H1 (cell line): ENCODE results near the gene LY6G5C. TPM values are rescaled to one million over a fixed set of nuclear protein-coding genes. Genes with fewer than 3 reads are reported as not detected.

Experiments
- CTCF ChIA-PET: fragments of 300-600 bp; sonication (Branson Sonifier 250); formaldehyde crosslinking; loops from one replicate; lab custom pipeline; 2021; ENCODE audit not compliant: partially characterized antibody; lab: Charles Lee
- POLR2A ChIA-PET: fragments of 300-600 bp; sonication (Branson Sonifier 250); formaldehyde crosslinking; loops from one replicate; lab custom pipeline; 2021; ENCODE audit warnings: inconsistent platforms; ENCODE audit not compliant: partially characterized antibody; lab: Charles Lee
- DNase-seq, 2 experiments: peaks; one replicate each; pipeline versions ENCODE4 v3.0.0 to v3.0.0-alpha.2; 2010 to 2022; ENCODE audit warnings: low spot score in 2 of 2, low read depth in 1 of 2, mixed read lengths in 1 of 2
- FAIRE-seq: peaks from 2 replicates; lab custom pipeline; 2011; peaks lifted over from hg19 to GRCh38; lab: Jason Lieb, UNC
- H2AFZ ChIP-seq: 2 replicates; pipeline ENCODE4 v1.8.1; 2012; ENCODE audit warnings: low read length, inconsistent platforms
- H2AK5ac ChIP-seq: 2 replicates; pipeline ENCODE4 v1.6.1; 2013; ENCODE audit warnings: low read depth, low read length
- H2BK120ac ChIP-seq: replicated peaks from 2 replicates; pipeline ENCODE3; 2013; ENCODE audit warnings: low read depth, low read length, inconsistent platforms
- H2BK12ac ChIP-seq: 2 replicates; pipeline ENCODE4 v1.6.1; 2013; ENCODE audit warnings: low read depth, low read length
- H2BK15ac ChIP-seq: 2 replicates; pipeline ENCODE4 v1.6.1; 2013; ENCODE audit warnings: low read length
- H2BK20ac ChIP-seq: 2 replicates; pipeline ENCODE4 v1.6.1; 2013; ENCODE audit warnings: low read length
- H2BK5ac ChIP-seq: 2 replicates; pipeline ENCODE4 v1.6.1; 2013; ENCODE audit warnings: low read depth, low read length
- H3K14ac ChIP-seq: 2 replicates; pipeline ENCODE4 v1.6.1; 2013; ENCODE audit warnings: inconsistent platforms; ENCODE audit not compliant: insufficient read length
- H3K18ac ChIP-seq: 2 replicates; pipeline ENCODE4 v1.6.1; 2013; ENCODE audit warnings: low read length; ENCODE audit errors: extremely low read depth
- H3K23ac ChIP-seq: 2 replicates; pipeline ENCODE4 v1.6.1; 2013; ENCODE audit warnings: inconsistent platforms; ENCODE audit not compliant: insufficient read length
- H3K23me2 ChIP-seq: 2 replicates; pipeline ENCODE4 v1.6.1; 2013; ENCODE audit warnings: low read depth, low read length
- H3K27ac ChIP-seq: 2 replicates; pipeline ENCODE4 v1.6.1; 2011; ENCODE audit warnings: low read depth, low read length, inconsistent platforms
- H3K27me3 ChIP-seq, 4 experiments: replicated peaks in 1 of 4; 1 replicate in 1 of 4; 2 replicates in 3 of 4; pipeline versions ENCODE4 v1.6.1 to v1.8.1; 2011 to 2013; ENCODE audit warnings: low read length in 3 of 4, mild to moderate bottlenecking in 3 of 4, inconsistent platforms in 2 of 4, mixed read lengths in 2 of 4, moderate library complexity in 1 of 4; ENCODE audit not compliant: control insufficient read depth in 3 of 4, insufficient read depth in 3 of 4; ENCODE audit errors: extremely low read depth in 1 of 4
- H3K36me3 ChIP-seq, 4 experiments: 2 replicates each; pipeline versions ENCODE4 v1.6.1 to v1.8.1; 2011 to 2013; ENCODE audit warnings: mild to moderate bottlenecking in 4 of 4, low read length in 3 of 4, moderate library complexity in 2 of 4, control low read depth in 1 of 4, inconsistent platforms in 1 of 4; ENCODE audit not compliant: insufficient read depth in 4 of 4, control insufficient read depth in 2 of 4
- H3K4ac ChIP-seq: replicated peaks from 2 replicates; pipeline ENCODE3; 2013; ENCODE audit warnings: low read length, low read depth, mixed read lengths, inconsistent platforms; ENCODE audit not compliant: insufficient read length
- H3K4me1 ChIP-seq, 4 experiments: replicated peaks in 1 of 4; 1 replicate in 1 of 4; 2 replicates in 3 of 4; pipeline versions ENCODE4 v1.6.1 to v1.8.1; 2011 to 2013; ENCODE audit warnings: low read length in 3 of 4, inconsistent platforms in 2 of 4, mixed read lengths in 1 of 4; ENCODE audit not compliant: insufficient read depth in 4 of 4, control insufficient read depth in 3 of 4
- H3K4me2 ChIP-seq, 2 experiments: 2 replicates each; pipeline versions ENCODE4 v1.6.1 to v1.8.1; 2011 to 2013; ENCODE audit warnings: low read depth in 2 of 2, low read length in 2 of 2, control low read depth in 1 of 2, inconsistent platforms in 1 of 2, mild to moderate bottlenecking in 1 of 2; ENCODE audit not compliant: insufficient read depth in 1 of 2
- H3K4me3 ChIP-seq, 4 experiments: fragments of 200-600, 300-600 bp in 1 of 4; sonication (generic), shearing (Covaris generic), sonication (Bioruptor Twin) in 1 of 4; 2 replicates each; pipeline versions ENCODE4 v1.5.1 to v1.8.1; 2011 to 2016; ENCODE audit warnings: low read length in 4 of 4, low read depth in 3 of 4, control low read depth in 2 of 4, inconsistent platforms in 2 of 4, mild to moderate bottlenecking in 2 of 4, mixed read lengths in 1 of 4, moderate library complexity in 1 of 4; ENCODE audit not compliant: insufficient read depth in 2 of 4; ENCODE audit errors: extremely low read depth in 1 of 4
- H3K56ac ChIP-seq: replicated peaks from 2 replicates; pipeline ENCODE3; 2013; ENCODE audit warnings: low read depth, mild to moderate bottlenecking, mixed read lengths, low read length, inconsistent platforms; ENCODE audit not compliant: insufficient read length
- H3K79me1 ChIP-seq: 2 replicates; pipeline ENCODE4 v1.6.1; 2013; ENCODE audit warnings: low read depth, low read length, control low read depth
- H3K79me2 ChIP-seq, 2 experiments: 2 replicates each; pipeline versions ENCODE4 v1.6.1 to v1.8.1; 2012 to 2013; ENCODE audit warnings: low read length in 2 of 2, mild to moderate bottlenecking in 2 of 2, inconsistent platforms in 1 of 2; ENCODE audit not compliant: insufficient read depth in 2 of 2, control insufficient read depth in 1 of 2
- H3K9ac ChIP-seq, 4 experiments: replicated peaks in 1 of 4; 1 replicate in 1 of 4; 2 replicates in 3 of 4; pipeline versions ENCODE4 v1.6.1 to v1.8.1; 2011 to 2013; ENCODE audit warnings: low read depth in 3 of 4, low read length in 3 of 4, control low read depth in 2 of 4, mild to moderate bottlenecking in 2 of 4, moderate library complexity in 2 of 4, inconsistent platforms in 1 of 4; ENCODE audit errors: extremely low read depth in 1 of 4
- H3K9me3 ChIP-seq, 2 experiments: 2 replicates each; pipeline versions ENCODE4 v1.6.1 to v1.8.1; 2012 to 2013; ENCODE audit warnings: mild to moderate bottlenecking in 2 of 2, moderate library complexity in 2 of 2, control low read depth in 1 of 2, inconsistent platforms in 1 of 2, low read depth in 1 of 2, low read length in 1 of 2, mixed read lengths in 1 of 2; ENCODE audit not compliant: insufficient read depth in 2 of 2
- H4K20me1 ChIP-seq, 2 experiments: replicated peaks in 1 of 2; 2 replicates each; pipeline versions ENCODE3 to v1.8.1; 2011 to 2013; ENCODE audit warnings: inconsistent platforms in 2 of 2, low read length in 2 of 2, mild to moderate bottlenecking in 1 of 2; ENCODE audit not compliant: insufficient read depth in 2 of 2, control insufficient read depth in 1 of 2
- H4K5ac ChIP-seq: 2 replicates; pipeline ENCODE4 v1.6.1; 2013; ENCODE audit warnings: low read length, low read depth, mixed read lengths, inconsistent platforms; ENCODE audit not compliant: insufficient read length
- H4K8ac ChIP-seq: 2 replicates; pipeline ENCODE4 v1.8.0; 2013; ENCODE audit warnings: mild to moderate bottlenecking, moderate library complexity, low read length, inconsistent platforms; ENCODE audit not compliant: insufficient read depth; ENCODE audit errors: extremely low read depth
- H4K91ac ChIP-seq: replicated peaks from 2 replicates; pipeline ENCODE3; 2013; ENCODE audit warnings: low read length, mixed read lengths, inconsistent platforms; ENCODE audit not compliant: insufficient read length
- CBX8 ChIP-seq: fragments of 300-800, 300-1000 bp; sonication (generic); IDR thresholded peaks from 2 replicates; pipeline ENCODE4 v1.7.1; 2016; ENCODE audit warnings: low read depth, low read length, borderline replicate concordance
- CREB1 ChIP-seq: IDR thresholded peaks from 2 replicates; pipeline ENCODE4 v1.6.1; 2012; ENCODE audit warnings: inconsistent platforms
- FOSL1 ChIP-seq: IDR thresholded peaks from 2 replicates; pipeline ENCODE4 v1.6.1; 2011; ENCODE audit warnings: mild to moderate bottlenecking, low read depth, low read length, moderate library complexity; ENCODE audit not compliant: insufficient read depth
- HDAC2 ChIP-seq, 2 experiments: fragments of 300-600 bp in 1 of 2; sonication (generic) in 1 of 2; IDR thresholded peaks; 2 replicates each; pipeline ENCODE4 v1.6.1; 2011 to 2012; ENCODE audit warnings: low read depth in 2 of 2, low read length in 2 of 2, mild to moderate bottlenecking in 2 of 2, moderate library complexity in 2 of 2, borderline replicate concordance in 1 of 2, inconsistent platforms in 1 of 2
- JUND ChIP-seq: IDR thresholded peaks from 2 replicates; pipeline ENCODE4 v1.6.1; 2011; ENCODE audit warnings: mild to moderate bottlenecking, improper control_type of control experiment, low read length
- NANOG ChIP-seq: IDR thresholded peaks from 2 replicates; pipeline ENCODE4 v1.6.1; 2011; ENCODE audit warnings: low read length, low read depth, mild to moderate bottlenecking, inconsistent platforms; ENCODE audit not compliant: insufficient read depth, poor library complexity, severe bottlenecking
- POLR2A ChIP-seq, 2 experiments: IDR thresholded peaks; 1 replicate in 1 of 2; 2 replicates in 1 of 2; pipeline ENCODE4 v1.6.1; 2011; ENCODE audit warnings: low read depth in 2 of 2, low read length in 2 of 2, mild to moderate bottlenecking in 2 of 2; ENCODE audit errors: control extremely low read depth in 1 of 2
- POLR2AphosphoS5 ChIP-seq: IDR thresholded peaks from 2 replicates; pipeline ENCODE4 v1.6.1; 2011; ENCODE audit warnings: low read depth, low read length
- RFX5 ChIP-seq: IDR thresholded peaks from 2 replicates; pipeline ENCODE4 v1.6.1; 2011; ENCODE audit warnings: low read depth, low read length, improper control_type of control experiment, borderline replicate concordance
- RNF2 ChIP-seq: fragments of 200-900, 300-1000 bp; sonication (generic); IDR thresholded peaks from 2 replicates; pipeline ENCODE4 v1.7.1; 2016; ENCODE audit warnings: borderline replicate concordance, low read depth, mild to moderate bottlenecking, antibody characterized with exemption, low read length; ENCODE audit not compliant: poor library complexity, severe bottlenecking; ENCODE audit errors: missing control alignments
- SAP30 ChIP-seq: fragments of 300-600 bp; sonication (generic); IDR thresholded peaks from 2 replicates; pipeline ENCODE4 v1.7.1; 2012; ENCODE audit warnings: low read length, moderate library complexity, mild to moderate bottlenecking, inconsistent platforms; ENCODE audit not compliant: insufficient read depth, insufficient replicate concordance
- SP1 ChIP-seq: IDR thresholded peaks from 2 replicates; pipeline ENCODE4 v1.6.1; 2011; ENCODE audit warnings: low read depth, low read length
- SP4 ChIP-seq: IDR thresholded peaks from 2 replicates; pipeline ENCODE4 v1.6.1; 2012; ENCODE audit warnings: low read length, inconsistent platforms
- WGBS, 2 experiments: shearing (Covaris generic) in 1 of 2; methylation state at CpG; one replicate each; pipeline versions ENCODE4 v1.1.6 to v1.1.7; 2013 to 2015; ENCODE audit warnings: low lambda C conversion rate in 2 of 2, mixed read lengths in 2 of 2, inconsistent platforms in 1 of 2, low coverage in 1 of 2, missing lambda C conversion rate in 1 of 2; ENCODE audit not compliant: insufficient replicate concordance in 2 of 2, insufficient coverage in 1 of 2, insufficient read length in 1 of 2; ENCODE audit errors: extremely low coverage in 1 of 2, missing lambda C conversion rate in 1 of 2; 5-methylcytosine and 5-hydroxymethylcytosine counted together
- polyA plus RNA-seq, 7 experiments: library from polyadenylated mRNA; depleted of rRNA in 3 of 7; stranded (reverse) in 5 of 7; unstranded in 2 of 7; fragments of >200 nt in 5 of 7; fragments of 200-250 nt in 2 of 7; gene quantifications; 1 replicate in 5 of 7; 2 replicates in 1 of 7; 4 replicates in 1 of 7; pipeline versions ENCODE4 v1.2.1 to v1.2.3, GENCODE V29; 2011 to 2013; ENCODE audit warnings: missing spikeins in 2 of 7, mixed read lengths in 2 of 7
- total RNA-seq: library from RNA; stranded (reverse); fragmentation: NEBNext Ultra II Directional; extraction: Animal tissue kit (Norgen Biotek cat#: 25700); gene quantifications from 2 replicates; pipeline ENCODE4 v1.2.1, GENCODE V29; 2021
- TF ChIP-seq, protein P1 (sequence below): IDR thresholded peaks from 2 replicates; pipeline ENCODE4 v1.6.1; 2012; ENCODE audit warnings: inconsistent platforms

The LY6G5C gene
- total and polyA plus RNA-seq, 2 of the 8 experiments (the other 6 are each of a cell fraction or from before 2014, with no cell fraction given): 1.1 to 1.8 TPM

DNA sequence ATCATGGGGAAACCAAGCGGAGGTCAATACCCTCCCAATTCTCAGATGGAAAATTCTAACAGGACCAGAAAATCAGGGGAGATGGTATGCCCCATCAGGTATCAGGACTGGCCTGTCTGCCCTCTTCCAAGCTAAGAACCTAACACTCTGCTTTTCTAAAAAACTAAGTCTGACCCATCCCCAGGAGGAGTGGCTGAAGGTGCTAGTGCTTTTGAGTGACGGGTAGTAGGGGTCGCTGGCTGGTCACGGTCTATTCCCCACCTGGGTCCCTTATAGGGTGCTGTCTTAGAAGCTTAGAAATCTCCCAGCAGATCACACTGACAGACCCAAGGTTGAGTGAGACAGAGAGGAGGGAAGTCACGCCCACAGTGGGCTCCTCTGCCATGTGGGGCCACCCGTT is 12.7 kb upstream of the LY6G5C start:
- Histone ChIP-seq H2BK20ac (no peak overlapping the region), H2BK5ac (no peak overlapping the region), H3K18ac (no peak overlapping the region), H3K79me2 (no peaks in the 10 kb centered on the region), H3K79me1 (no peaks in the 10 kb centered on the region), H3K9me3 (no peaks in the 10 kb centered on the region), H3K27ac (no peak overlapping the region), H3K4ac (no peak overlapping the region), H3K9ac (no peak overlapping the region), H3K23ac (no peak overlapping the region), H3K56ac (no peak overlapping the region), H3K14ac (no peak overlapping the region), H3K4me3 (no peak overlapping the region), H3K27me3 (no peaks in the 10 kb centered on the region), H3K23me2 (no peaks in the 10 kb centered on the region), H4K91ac (no peak overlapping the region), H3K4me2 (no peak overlapping the region), H3K36me3 (peaks cover 1 to 20% (median 14%) of the 10 kb centered on the region in 4 experiments; a peak in 5 of 8 replicates), H4K5ac (no peak overlapping the region), H2BK12ac (no peak overlapping the region), H3K4me1 (no peaks in the 10 kb centered on the region), H2BK15ac (no peak overlapping the region), H4K8ac (no peak overlapping the region), H2BK120ac (no peak overlapping the region), H2AFZ (no peak overlapping the region), H2AK5ac (no peak overlapping the region), H4K20me1 (no peaks in the 10 kb centered on the region)
- ChIA-PET POLR2A (interaction anchor here (0.9 to 6.6 kb wide), 10 partner anchors 10 to 147 kb away, joined by 3 to 33 read pairs (median 4); partner anchors contain the start of genes ABHD16A, ATP6V1G2, BAG6 and C6orf47), CTCF (interaction anchor here (0.7 to 2.5 kb wide), 12 partner anchors 14 to 259 kb away, joined by 3 to 10 read pairs (median 3); partner anchors contain the start of genes GPANK1 and VARS1)
- no peak for FAIRE-seq
- 87% methylated on average over 6 of the region's 6 CpGs; no CpG with 5 or more reads in 1 of the 2 experiments for WGBS, 2 experiments
- DNase-seq: no peak
- TF ChIP-seq SP4 (no peak), POLR2AphosphoS5 (no peak), FOSL1 (no peak), NANOG (no peak), POLR2A (IDR thresholded peaks at IDR 0.05; ENCODE audit: control extremely low read depth in 1 of 2, low read depth in 2 of 2, low read length in 2 of 2) (no peak), HDAC2 (IDR thresholded peaks at IDR 0.05; ENCODE audit: borderline replicate concordance in 1 of 2, low read depth in 2 of 2, low read length in 2 of 2) (no peak), CREB1 (no peak), CBX8 (no peak), RFX5 (no peak), SP1 (no peak), RNF2 (no peak), SAP30 (no peak), JUND (no peak)
- TF ChIP-seq, protein P1, sequence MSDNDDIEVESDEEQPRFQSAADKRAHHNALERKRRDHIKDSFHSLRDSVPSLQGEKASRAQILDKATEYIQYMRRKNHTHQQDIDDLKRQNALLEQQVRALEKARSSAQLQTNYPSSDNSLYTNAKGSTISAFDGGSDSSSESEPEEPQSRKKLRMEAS: no peak
